OCI-LY7 (cell line): ENCODE results near the gene TRIM29.

ENCODE experiments used
- CTCF ChIP-seq: fragments of 200-600 bp; sonication (generic); conservative IDR thresholded peaks from 2 replicates; pipeline ENCODE4 v1.5.1; 2014; ENCODE audit warnings: mild to moderate bottlenecking, antibody characterized with exemption, low read length, moderate library complexity, mixed read lengths
- EZH2phosphoT487 ChIP-seq: fragments of 200-600 bp; sonication (generic); IDR thresholded peaks from 2 replicates; pipeline ENCODE4 v1.6.1; 2018; ENCODE audit warnings: low read depth, borderline replicate concordance, mild to moderate bottlenecking, mixed run types, antibody characterized with exemption, low read length, moderate library complexity, mixed read lengths

- TF ChIP-seq CTCF: no peak
- TF ChIP-seq EZH2phosphoT487: no peak
Observed at GRCh38 chr11:120091121-120091520, 46.8 kb downstream of the TRIM29 start.
